Mesenteric fat pad (tissue), 1 donor: ENCODE data around the gene SF3B1. TPM values are rescaled to one million over a fixed set of nuclear protein-coding genes. Genes with fewer than 3 reads are reported as not detected.

Experiments used
- DNase-seq: peaks from one replicate; pipeline ENCODE4 v3.0.0-alpha.2; 2020; ENCODE audit warnings: low spot score
- total RNA-seq: library from RNA; stranded (reverse); fragmentation: NEBNext Ultra II Directional; extraction: Animal tissue kit (Norgen Biotek cat#: 25700); gene quantifications from one replicate; pipeline ENCODE4 v1.2.1, GENCODE V29; 2021
- donor health status: DM: yes; HTN: yes; CAD: no.

The SF3B1 gene
- total RNA-seq, 1 donor from 2014 or later = 206 TPM

- no peak for DNase-seq
Measured at GRCh38 chr2:197340591-197340990, 94.2 kb downstream of the SF3B1 start.

Other genes starting within 250 kb of the SF3B1 start
- gene ANKRD44, start 124.2 kb downstream of the SF3B1 start, total RNA-seq = 26.0 TPM
- gene COQ10B, start 18.5 kb upstream of the SF3B1 start, total RNA-seq = 38.2 TPM
- 234 TPM for gene HSPD1, start 64.8 kb upstream of the SF3B1 start, total RNA-seq
- gene HSPE1, start 65.4 kb upstream of the SF3B1 start, total RNA-seq = 95.8 TPM
- gene MOB4, start 81.0 kb upstream of the SF3B1 start, total RNA-seq = 24.3 TPM
- 6.8 TPM for gene RFTN2, start 240.6 kb upstream of the SF3B1 start, total RNA-seq